NB4 (cell line): ENCODE measurements around the gene CACNA1B.

Source experiments
- TF ChIP-seq, protein P1 (sequence below): IDR thresholded peaks from one replicate; pipeline ENCODE4 v1.5.1; 2012; ENCODE audit warnings: low read depth, low read length
- TF ChIP-seq, protein P2 (sequence below): IDR thresholded peaks from 2 replicates; pipeline ENCODE4 v1.6.1; 2011; ENCODE audit warnings: low read depth, low read length

DNA sequence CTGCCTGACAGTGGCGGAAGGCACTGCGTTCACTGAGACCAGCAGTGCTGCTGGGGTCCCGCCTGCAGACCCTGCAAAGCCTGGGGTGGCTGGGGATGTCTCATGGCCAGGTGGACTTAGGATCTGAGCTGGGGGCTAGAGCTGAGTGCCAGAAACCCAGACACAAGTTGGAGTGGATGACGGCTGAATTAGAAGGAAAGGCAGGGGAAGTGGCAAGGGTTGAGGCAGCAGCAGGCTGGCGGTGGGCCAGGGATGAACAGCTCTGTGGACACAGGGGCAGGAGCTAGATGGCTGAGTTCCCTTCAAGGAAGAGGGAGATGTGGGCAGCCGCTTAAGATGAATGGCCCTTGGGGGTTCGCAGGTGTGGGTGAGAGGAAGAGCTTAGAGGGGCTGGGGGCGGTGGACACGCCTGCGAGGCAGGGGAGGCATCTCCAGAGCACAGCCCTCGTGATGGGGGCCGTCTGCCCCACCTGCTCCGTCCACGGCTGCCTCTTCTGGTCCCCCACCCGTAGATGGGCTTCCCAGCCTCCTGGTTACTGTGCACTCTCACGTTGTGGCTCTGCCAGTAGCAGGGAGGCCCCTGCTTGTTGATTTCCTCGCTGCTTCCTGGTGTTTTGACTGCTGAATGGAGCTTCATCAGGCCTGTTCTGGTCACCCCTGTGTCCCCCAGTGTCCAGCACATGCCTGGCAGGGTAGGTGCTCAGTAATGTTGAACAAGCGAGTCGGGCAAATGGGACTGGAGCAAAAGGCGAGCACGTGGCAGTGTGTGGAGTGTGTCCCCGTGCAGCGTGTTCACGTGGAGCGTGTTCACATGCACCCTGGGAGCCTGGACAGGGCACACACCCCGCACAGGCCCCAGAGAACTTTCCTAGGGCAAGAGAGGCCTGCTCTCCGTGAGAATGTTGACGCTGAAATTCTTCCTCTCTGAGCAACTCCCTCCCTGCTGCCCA is 168.2 kb downstream of the CACNA1B start:
- TF ChIP-seq, protein P1, sequence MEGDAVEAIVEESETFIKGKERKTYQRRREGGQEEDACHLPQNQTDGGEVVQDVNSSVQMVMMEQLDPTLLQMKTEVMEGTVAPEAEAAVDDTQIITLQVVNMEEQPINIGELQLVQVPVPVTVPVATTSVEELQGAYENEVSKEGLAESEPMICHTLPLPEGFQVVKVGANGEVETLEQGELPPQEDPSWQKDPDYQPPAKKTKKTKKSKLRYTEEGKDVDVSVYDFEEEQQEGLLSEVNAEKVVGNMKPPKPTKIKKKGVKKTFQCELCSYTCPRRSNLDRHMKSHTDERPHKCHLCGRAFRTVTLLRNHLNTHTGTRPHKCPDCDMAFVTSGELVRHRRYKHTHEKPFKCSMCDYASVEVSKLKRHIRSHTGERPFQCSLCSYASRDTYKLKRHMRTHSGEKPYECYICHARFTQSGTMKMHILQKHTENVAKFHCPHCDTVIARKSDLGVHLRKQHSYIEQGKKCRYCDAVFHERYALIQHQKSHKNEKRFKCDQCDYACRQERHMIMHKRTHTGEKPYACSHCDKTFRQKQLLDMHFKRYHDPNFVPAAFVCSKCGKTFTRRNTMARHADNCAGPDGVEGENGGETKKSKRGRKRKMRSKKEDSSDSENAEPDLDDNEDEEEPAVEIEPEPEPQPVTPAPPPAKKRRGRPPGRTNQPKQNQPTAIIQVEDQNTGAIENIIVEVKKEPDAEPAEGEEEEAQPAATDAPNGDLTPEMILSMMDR: no peak
- TF ChIP-seq, protein P2, sequence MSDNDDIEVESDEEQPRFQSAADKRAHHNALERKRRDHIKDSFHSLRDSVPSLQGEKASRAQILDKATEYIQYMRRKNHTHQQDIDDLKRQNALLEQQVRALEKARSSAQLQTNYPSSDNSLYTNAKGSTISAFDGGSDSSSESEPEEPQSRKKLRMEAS: no peak
